Skeletal muscle satellite cell (primary cell): ENCODE data around the gene LGR4. TPM values are rescaled to one million over a fixed set of nuclear protein-coding genes. Genes with fewer than 3 reads are reported as not detected.
"Not testable (repeated sequence)": the region's sequence is repeated elsewhere in the genome, so short reads cannot be mapped to it uniquely, and the experiment has no call there.

Experiments
- H3K27me3 ChIP-seq: 2 replicates; pipeline ENCODE4 v1.7.0; 2013; ENCODE audit warnings: low read length; ENCODE audit not compliant: control insufficient read depth, insufficient read depth
- H3K36me3 ChIP-seq: 2 replicates; pipeline ENCODE4 v1.7.0; 2013; ENCODE audit warnings: mild to moderate bottlenecking, control low read depth, low read length; ENCODE audit not compliant: insufficient read depth
- H3K4me1 ChIP-seq: 2 replicates; pipeline ENCODE4 v1.7.0; 2013; ENCODE audit warnings: low read length; ENCODE audit not compliant: control insufficient read depth, insufficient read depth
- H3K4me2 ChIP-seq: 2 replicates; pipeline ENCODE4 v1.7.0; 2013; ENCODE audit warnings: mild to moderate bottlenecking, low read length
- H3K4me3 ChIP-seq: 2 replicates; pipeline ENCODE4 v1.7.0; 2013; ENCODE audit warnings: low read length
- H3K9ac ChIP-seq: 2 replicates; pipeline ENCODE4 v1.7.0; 2013; ENCODE audit warnings: mild to moderate bottlenecking, low read depth, low read length, moderate library complexity
- H3K9me3 ChIP-seq: replicated peaks from 2 replicates; pipeline ENCODE4 v1.7.0; 2013; ENCODE audit warnings: mild to moderate bottlenecking, control low read depth, low read length
- total RNA-seq: library from RNA; depleted of rRNA; stranded (reverse); fragments of >200 nt; gene quantifications from 2 replicates; pipeline ENCODE4 v1.2.3, GENCODE V29; 2012; rRNA removed

The LGR4 gene
- 2.8 and 6.8 TPM in 2 replicates for total RNA-seq

DNA sequence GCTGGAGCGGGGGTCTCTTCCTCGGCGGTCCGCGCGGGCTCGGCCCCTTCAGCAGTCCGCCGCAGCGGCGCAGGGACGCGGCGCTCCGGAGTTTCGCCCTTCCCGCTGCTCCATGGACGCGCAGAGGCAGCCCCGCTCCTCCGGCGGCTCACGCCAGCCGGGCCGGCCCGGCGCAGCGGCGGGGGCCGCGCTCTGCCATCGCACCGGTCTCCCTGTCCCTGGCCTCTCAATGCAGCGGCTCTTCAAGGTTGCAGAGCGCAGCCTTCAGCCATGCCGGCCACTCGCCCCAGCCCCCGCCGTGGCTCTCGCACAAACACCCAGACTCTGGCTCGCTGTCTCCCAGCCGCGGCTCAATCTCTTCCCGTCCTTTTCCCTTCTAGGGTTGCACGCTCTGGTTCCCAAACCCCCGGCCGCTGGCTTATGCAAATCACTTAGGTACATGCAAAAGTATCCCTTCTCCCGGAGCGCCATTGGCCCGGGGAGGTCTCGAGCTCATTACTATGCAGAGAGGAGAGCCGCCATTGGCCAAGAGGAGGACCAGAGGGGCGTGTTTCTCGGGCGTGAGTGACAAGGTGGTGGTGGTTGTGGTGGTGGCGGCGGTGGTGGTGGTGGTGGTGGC lies at the start of gene LGR4:
LGR4 (minus strand) TSS at position 393 of the 619 bp plus-strand sequence. CDS start 488 bp downstream, outside the sequence.
- H3K27me3 ChIP-seq, result no peaks in the 10 kb centered on the region
- H3K4me3 ChIP-seq, result peak within 1 kb of the TSS; percentile 95
- peak within 1 kb of the TSS; percentile 98 for H3K4me2 ChIP-seq
- no peaks in the 10 kb centered on the region for H3K9me3 ChIP-seq
- no peaks in the 10 kb centered on the region for H3K36me3 ChIP-seq
- peak within 1 kb of the TSS; percentile 81 for H3K9ac ChIP-seq
- H3K4me1 ChIP-seq, result peaks cover 13% of the 10 kb centered on the region

DNA sequence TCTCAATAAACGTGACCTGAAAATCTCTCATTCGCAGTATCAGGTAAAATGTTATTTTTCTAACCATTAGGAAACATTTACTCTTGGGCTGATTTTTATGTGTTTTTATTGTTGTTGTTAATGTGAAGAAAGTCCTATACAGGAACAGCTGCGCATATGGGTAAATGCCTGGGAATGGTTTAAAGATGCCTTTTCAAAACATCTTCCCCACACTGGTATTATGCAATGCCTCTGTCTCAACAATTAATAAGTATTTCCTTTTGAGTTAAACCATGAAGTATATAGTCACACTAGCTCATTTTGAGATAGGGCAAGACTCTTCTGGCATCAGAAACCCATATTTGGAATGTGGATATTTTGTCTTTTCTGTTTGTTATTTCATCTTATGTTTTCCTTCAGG lies 47.6 kb upstream of the LGR4 start:
- Histone ChIP-seq H3K36me3 (no peaks in the 10 kb centered on the region), H3K9ac (no peak overlapping the region), H3K27me3 (no peaks in the 10 kb centered on the region), H3K4me2 (no peak overlapping the region), H3K4me3 (no peak overlapping the region), H3K9me3 (no peaks in the 10 kb centered on the region), H3K4me1 (peaks cover 5% of the 10 kb centered on the region)

DNA sequence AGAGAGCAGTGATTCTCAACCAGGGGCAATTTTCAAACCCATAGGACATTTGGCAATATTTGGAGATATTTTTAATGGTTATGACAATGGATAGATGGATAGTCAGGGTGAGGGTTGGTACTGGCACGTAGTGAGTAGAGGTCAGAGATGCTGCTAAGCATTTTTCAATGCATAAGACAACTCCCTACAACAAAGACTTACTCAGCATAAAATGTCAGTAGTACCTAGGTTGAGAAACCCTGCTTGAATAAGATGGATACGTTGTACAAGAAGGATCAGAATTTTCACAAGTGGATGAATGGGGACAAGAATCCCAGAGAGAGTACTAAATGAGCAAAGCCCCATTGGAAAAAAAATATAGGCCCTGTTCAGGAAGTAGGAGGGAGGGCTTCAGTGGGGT lies 45.9 kb upstream of the LGR4 start:
- H3K9me3 ChIP-seq, result no peaks in the 10 kb centered on the region
- H3K27me3 ChIP-seq, result no peaks in the 10 kb centered on the region
- no peak overlapping the region for H3K9ac ChIP-seq
- H3K36me3 ChIP-seq, result no peaks in the 10 kb centered on the region
- no peak overlapping the region for H3K4me3 ChIP-seq
- H3K4me1 ChIP-seq, result peaks cover 10% of the 10 kb centered on the region
- H3K4me2 ChIP-seq, result no peak overlapping the region

DNA sequence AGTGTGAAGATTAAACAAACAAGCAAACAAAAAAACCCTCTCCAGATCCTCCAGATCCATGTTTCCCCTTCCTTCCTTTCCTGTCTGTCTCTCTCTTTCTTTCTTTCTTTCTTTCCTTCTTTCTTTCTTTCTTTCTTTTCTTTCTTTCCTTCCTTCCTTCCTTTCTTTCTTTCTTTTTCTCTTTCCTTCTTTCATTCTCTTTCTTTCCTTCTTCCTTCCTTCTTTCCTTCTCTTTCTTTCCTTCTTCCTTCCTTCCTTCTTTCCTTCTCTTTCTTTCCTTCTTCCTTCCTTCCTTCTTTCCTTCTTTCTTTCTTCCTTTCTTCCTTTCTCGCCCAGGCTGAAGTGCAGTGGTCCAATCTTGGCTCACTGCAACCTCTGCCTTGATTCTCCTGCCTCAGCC lies 44.9 kb upstream of the LGR4 start:
- H3K27me3 ChIP-seq, H3K4me2 ChIP-seq, H3K9me3 ChIP-seq, H3K4me3 ChIP-seq, H3K9ac ChIP-seq, H3K36me3 ChIP-seq: not testable (repeated sequence)
- H3K4me1 ChIP-seq, result peaks cover 11% of the 10 kb centered on the region

- Histone ChIP-seq H3K36me3 (no peaks in the 10 kb centered on the region), H3K27me3 (no peaks in the 10 kb centered on the region), H3K4me3 (peak overlapping the region; percentile 32), H3K9ac (no peak overlapping the region), H3K4me2 (peak overlapping the region; percentile 59), H3K4me1 (peaks cover 11% of the 10 kb centered on the region), H3K9me3 (no peaks in the 10 kb centered on the region)
These were observed 42.0 kb upstream of the LGR4 start for GRCh38 chr11:27514558-27514957.

GRCh38 chr11:27514076-27514475 lies 41.5 kb upstream of the LGR4 start:
- H3K27me3 ChIP-seq, result no peaks in the 10 kb centered on the region

DNA sequence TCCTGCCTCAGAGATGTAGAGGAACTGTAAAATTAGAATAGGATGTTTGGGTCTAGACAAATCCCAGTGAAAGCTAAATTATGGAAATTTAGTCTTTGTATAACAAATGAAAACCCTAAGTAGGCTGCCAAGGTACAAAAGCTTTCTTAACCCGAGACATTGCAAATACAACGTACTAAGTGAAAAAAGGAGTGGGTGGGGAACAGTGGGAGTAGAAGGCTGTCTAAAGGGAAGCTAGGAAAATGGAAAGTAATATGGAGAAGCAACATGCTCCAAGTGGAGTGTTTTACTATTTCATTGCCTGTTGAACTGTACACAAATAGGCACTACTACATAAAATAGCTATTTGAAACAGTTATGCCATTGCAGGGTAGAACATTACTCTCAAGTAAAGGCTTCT lies 40.8 kb upstream of the LGR4 start:
- no peaks in the 10 kb centered on the region for H3K36me3 ChIP-seq
- H3K9ac ChIP-seq, result no peak overlapping the region
- peaks cover 11% of the 10 kb centered on the region for H3K4me1 ChIP-seq
- no peak overlapping the region for H3K4me2 ChIP-seq
- H3K27me3 ChIP-seq, result no peaks in the 10 kb centered on the region
- H3K9me3 ChIP-seq, result no peaks in the 10 kb centered on the region
- no peak overlapping the region for H3K4me3 ChIP-seq

More at GRCh38 chr11:27514076-27514475, 41.5 kb upstream of the LGR4 start:
- no peaks in the 10 kb centered on the region for H3K36me3 ChIP-seq
- H3K9me3 ChIP-seq, result no peaks in the 10 kb centered on the region
- peak overlapping the region; percentile 32 for H3K4me3 ChIP-seq
- peaks cover 11% of the 10 kb centered on the region for H3K4me1 ChIP-seq
- no peak overlapping the region for H3K9ac ChIP-seq
- peak overlapping the region; percentile 59 for H3K4me2 ChIP-seq

GRCh38 chr11:27512238-27512637 lies 39.6 kb upstream of the LGR4 start:
- no peaks in the 10 kb centered on the region for H3K9me3 ChIP-seq
- H3K36me3 ChIP-seq, result no peaks in the 10 kb centered on the region
- no peak overlapping the region for H3K4me3 ChIP-seq
- no peak overlapping the region for H3K9ac ChIP-seq
- H3K27me3 ChIP-seq, result no peaks in the 10 kb centered on the region
- H3K4me2 ChIP-seq, result no peak overlapping the region
- H3K4me1 ChIP-seq, result peaks cover 17% of the 10 kb centered on the region

- Histone ChIP-seq H3K36me3 (no peaks in the 10 kb centered on the region), H3K27me3 (no peaks in the 10 kb centered on the region), H3K4me2 (no peak overlapping the region), H3K4me1 (peaks cover 26% of the 10 kb centered on the region), H3K4me3 (no peak overlapping the region), H3K9me3 (no peaks in the 10 kb centered on the region), H3K9ac (no peak overlapping the region)
These were observed 37.3 kb upstream of the LGR4 start for GRCh38 chr11:27509908-27510307.

- peaks cover 20% of the 10 kb centered on the region for H3K4me1 ChIP-seq
- H3K36me3 ChIP-seq, result peaks cover 6% of the 10 kb centered on the region
- H3K4me3 ChIP-seq, result peak overlapping the region; percentile 99
- no peaks in the 10 kb centered on the region for H3K9me3 ChIP-seq
- H3K9ac ChIP-seq, result peak overlapping the region; percentile 97
- H3K27me3 ChIP-seq, result no peaks in the 10 kb centered on the region
- H3K4me2 ChIP-seq, result peak overlapping the region; percentile 81
These were observed 35.1 kb upstream of the LGR4 start for GRCh38 chr11:27507557-27508322.

DNA sequence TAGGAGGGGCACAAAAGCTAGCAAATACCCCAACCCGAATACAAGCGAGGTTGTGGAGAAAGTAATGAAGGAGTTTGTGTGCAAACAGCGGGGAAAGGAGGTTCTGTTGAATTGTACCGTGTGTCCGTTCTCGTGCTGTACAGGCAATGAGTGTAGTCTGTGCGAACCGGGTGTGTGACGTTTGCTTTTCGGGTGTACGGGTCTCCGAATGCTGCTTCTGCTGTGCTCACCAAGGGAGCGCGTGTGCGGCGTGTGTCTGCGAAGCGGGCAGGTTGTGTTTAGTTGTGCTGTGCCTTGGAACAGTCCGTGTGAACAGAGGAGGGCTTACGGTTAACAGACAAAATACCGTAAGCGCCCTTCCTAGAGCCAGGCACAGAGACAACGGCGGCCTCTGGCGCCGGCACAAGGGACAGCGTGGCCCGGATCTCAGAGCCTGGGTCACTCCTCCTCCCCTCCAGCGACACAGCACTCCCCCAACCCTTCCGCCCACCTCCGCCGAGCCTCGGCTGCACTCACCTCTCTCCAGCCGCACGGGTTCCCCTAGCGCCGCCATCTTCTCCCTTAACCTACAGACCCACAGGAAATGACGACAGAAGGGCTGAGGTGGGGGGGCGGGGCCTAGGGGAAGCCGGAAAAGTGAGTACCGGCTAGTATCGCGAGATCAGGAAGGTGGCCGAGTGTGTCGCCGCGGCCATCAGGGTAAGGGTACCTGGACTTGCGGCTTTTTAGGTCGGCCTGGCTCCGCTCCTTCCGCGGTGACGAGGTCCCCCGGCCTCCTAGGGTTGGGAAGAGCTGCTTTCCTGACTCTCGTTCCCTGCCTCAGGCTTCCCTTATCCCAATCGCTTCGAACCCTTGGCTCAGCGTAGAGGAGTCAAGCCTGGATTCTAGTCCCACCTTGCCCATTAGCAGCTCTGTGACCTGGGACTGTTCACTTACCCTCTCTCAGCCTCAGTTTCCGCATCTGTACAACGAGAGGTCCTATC lies 33.9 kb upstream of the LGR4 start, which contains the start of gene LIN7C:
LIN7C (minus strand) TSS at position 570 of the 983 bp plus-strand sequence; CDS start at position 553, 17 bp downstream.
- H3K4me1 ChIP-seq, result peaks cover 20% of the 10 kb centered on the region

More for the DNA sequence above, 33.9 kb upstream of the LGR4 start, which contains the start of gene LIN7C:
- Histone ChIP-seq H3K36me3 (peaks cover 6% of the 10 kb centered on the region), H3K27me3 (no peaks in the 10 kb centered on the region), H3K9me3 (no peaks in the 10 kb centered on the region), H3K4me3 (peak within 1 kb of the TSS; percentile 99), H3K9ac (peak within 1 kb of the TSS; percentile 97), H3K4me2 (peak within 1 kb of the TSS; percentile 81)
